Measurements from ENCODE around the gene POLR1H. TPM values are rescaled to one million over a fixed set of nuclear protein-coding genes. Genes with fewer than 3 reads are reported as not detected.

Gene POLR1H
- total and polyA plus RNA-seq, 2 experiments from 2014 or later = 28.1 to 93.6 TPM

Small RNA genes lying within 50 kb of the gene (small RNA-seq; reads per million reads assigned to genes)
- gene RF02218 (ENCODE audit: low replicate concordance) (not detected), gene RF02219 (ENCODE audit: low replicate concordance) (not detected), gene RF02220 (ENCODE audit: low replicate concordance) (not detected)

Other genes with a start within 250 kb of the POLR1H start
- gene HLA-G, start 233.4 kb upstream of the POLR1H start, total RNA-seq (2014; rRNA removed; shearing (Covaris generic)) = 1.5 and 2.8 TPM in 2 replicates
- 2.5 and 2.6 TPM in 2 replicates for gene HLA-G, start 233.4 kb upstream of the POLR1H start, polyA plus RNA-seq (2016; fragmentation: Nextera tagmentation; extraction: Ambion mirVana)
- gene HLA-A, start 118.7 kb upstream of the POLR1H start, total RNA-seq (2014; rRNA removed; shearing (Covaris generic)) = 173 and 203 TPM in 2 replicates
- 170 and 180 TPM in 2 replicates for gene HLA-A, start 118.7 kb upstream of the POLR1H start, polyA plus RNA-seq (2016; fragmentation: Nextera tagmentation; extraction: Ambion mirVana)
- gene PPP1R11, start 5.9 kb downstream of the POLR1H start, total RNA-seq (2014; rRNA removed; shearing (Covaris generic)) = 19.2 and 19.6 TPM in 2 replicates
- 26.6 and 27.3 TPM in 2 replicates for gene PPP1R11, start 5.9 kb downstream of the POLR1H start, polyA plus RNA-seq (2016; fragmentation: Nextera tagmentation; extraction: Ambion mirVana)
- 0.85 and 0.94 TPM in 2 replicates for gene RNF39, start 14.5 kb downstream of the POLR1H start, total RNA-seq (2014; rRNA removed; shearing (Covaris generic))
- gene RNF39, start 14.5 kb downstream of the POLR1H start, polyA plus RNA-seq (2016; fragmentation: Nextera tagmentation; extraction: Ambion mirVana) = 0.50 and 1.1 TPM in 2 replicates
- not detected in 2 replicates for gene TRIM31, start 51.8 kb downstream of the POLR1H start, total RNA-seq (2014; rRNA removed; shearing (Covaris generic))
- gene TRIM31, start 51.8 kb downstream of the POLR1H start, polyA plus RNA-seq (2016; fragmentation: Nextera tagmentation; extraction: Ambion mirVana) = 0.10 and 0.26 TPM in 2 replicates
- gene TRIM40, start 74.9 kb downstream of the POLR1H start, total RNA-seq (2014; rRNA removed; shearing (Covaris generic)) = not detected in 2 replicates
- gene TRIM40, start 74.9 kb downstream of the POLR1H start, polyA plus RNA-seq (2016; fragmentation: Nextera tagmentation; extraction: Ambion mirVana) = not detected in 2 replicates
- 0.31 TPM in 1 of 2 replicates, not detected in the other for gene TRIM10, start 99.9 kb downstream of the POLR1H start, total RNA-seq (2014; rRNA removed; shearing (Covaris generic))
- not detected in 2 replicates for gene TRIM10, start 99.9 kb downstream of the POLR1H start, polyA plus RNA-seq (2016; fragmentation: Nextera tagmentation; extraction: Ambion mirVana)
- 0.23 and 1.0 TPM in 2 replicates for gene TRIM15, start 102.3 kb downstream of the POLR1H start, total RNA-seq (2014; rRNA removed; shearing (Covaris generic))
- 0.21 and 0.26 TPM in 2 replicates for gene TRIM15, start 102.3 kb downstream of the POLR1H start, polyA plus RNA-seq (2016; fragmentation: Nextera tagmentation; extraction: Ambion mirVana)
- gene TRIM26, start 152.1 kb downstream of the POLR1H start, total RNA-seq (2014; rRNA removed; shearing (Covaris generic)) = 31.0 and 38.0 TPM in 2 replicates
- gene TRIM26, start 152.1 kb downstream of the POLR1H start, polyA plus RNA-seq (2016; fragmentation: Nextera tagmentation; extraction: Ambion mirVana) = 9.9 and 11.0 TPM in 2 replicates

Measured in GM23338 (cell line).